Fibroblast of villous mesenchyme (primary cell): ENCODE measurements around the gene EGF. TPM values are rescaled to one million over a fixed set of nuclear protein-coding genes. Genes with fewer than 3 reads are reported as not detected.

ENCODE experiments used
- DNase-seq: peaks from one replicate; pipeline ENCODE4 v3.0.0-alpha.2; 2010; ENCODE audit warnings: low read depth
- H3K4me3 ChIP-seq: 2 replicates; pipeline ENCODE4 v1.5.1; 2011; ENCODE audit warnings: low read depth, mild to moderate bottlenecking, low read length
- CTCF ChIP-seq: IDR thresholded peaks from 2 replicates; pipeline ENCODE4 v1.5.1; 2012; ENCODE audit warnings: low read depth, mild to moderate bottlenecking, low read length; ENCODE audit not compliant: insufficient read depth
- total RNA-seq: library from RNA; depleted of rRNA; stranded (reverse); fragments of >200 nt; gene quantifications from 2 replicates; pipeline ENCODE4 v1.2.3, GENCODE V29; 2012

The EGF gene
- total RNA-seq, 1 donor: 6.5 TPM

- DNase-seq: no peak
- TF ChIP-seq CTCF: no peak
- H3K4me3 ChIP-seq: no peak overlapping the region
Measured at GRCh38 chr4:109989044-109989443, 76.4 kb downstream of the EGF start.

GRCh38 chr4:109989618-109990017 is 76.9 kb downstream of the EGF start:
- no peak overlapping the region for H3K4me3 ChIP-seq
- DNase-seq: no peak
- TF ChIP-seq CTCF: no peak

- H3K4me3 ChIP-seq: no peak overlapping the region
- no peak for TF ChIP-seq CTCF
- no peak for DNase-seq
Measured at GRCh38 chr4:109990261-109991257, 77.9 kb downstream of the EGF start.

GRCh38 chr4:109993116-109993515 is 80.4 kb downstream of the EGF start:
- H3K4me3 ChIP-seq: no peak overlapping the region
- DNase-seq: no peak
- TF ChIP-seq CTCF: no peak

GRCh38 chr4:109994415-109994827 is 81.7 kb downstream of the EGF start:
- DNase-seq: no peak
- TF ChIP-seq CTCF: no peak

GRCh38 chr4:109996526-109996925 is 83.8 kb downstream of the EGF start:
- no peak overlapping the region for H3K4me3 ChIP-seq
- TF ChIP-seq CTCF: no peak
- no peak for DNase-seq

More at GRCh38 chr4:109994415-109994827, 81.7 kb downstream of the EGF start:
- H3K4me3 ChIP-seq: no peak overlapping the region
